Retinal pigment epithelial cell (primary cell): ENCODE measurements around the gene LCP1.

Source experiments
- DNase-seq: peaks from one replicate; pipeline ENCODE4 v3.0.0-alpha.2; 2010; ENCODE audit warnings: low read depth
- H3K4me3 ChIP-seq: 2 replicates; pipeline ENCODE4 v1.5.1; 2011; ENCODE audit warnings: mild to moderate bottlenecking, low read length, control low read depth, moderate library complexity
- CTCF ChIP-seq: conservative IDR thresholded peaks from 2 replicates; pipeline ENCODE4 v1.5.1; 2011; ENCODE audit warnings: low read depth, low read length, control low read depth, inconsistent platforms

LCP1 gene

GRCh38 chr13:46158983-46159382, 23.0 kb downstream of the LCP1 start:
- no peak for DNase-seq

GRCh38 chr13:46158222-46158621, 23.8 kb downstream of the LCP1 start:
- H3K4me3 ChIP-seq: no peak overlapping the region
- no peak for DNase-seq
- no peak for TF ChIP-seq CTCF

More at GRCh38 chr13:46158983-46159382, 23.0 kb downstream of the LCP1 start:
- H3K4me3 ChIP-seq: no peak overlapping the region
- no peak for TF ChIP-seq CTCF

- peak; percentile 67 for DNase-seq
- H3K4me3 ChIP-seq: no peak overlapping the region
- no peak for TF ChIP-seq CTCF
Measured at GRCh38 chr13:46154136-46154801, 27.7 kb downstream of the LCP1 start.

- DNase-seq: no peak
- TF ChIP-seq CTCF: no peak
Measured at GRCh38 chr13:46152627-46153328, 29.2 kb downstream of the LCP1 start.

GRCh38 chr13:46150134-46150693, 31.8 kb downstream of the LCP1 start:
- no peak for DNase-seq
- TF ChIP-seq CTCF: no peak
- H3K4me3 ChIP-seq: no peak overlapping the region

More at GRCh38 chr13:46152627-46153328, 29.2 kb downstream of the LCP1 start:
- H3K4me3 ChIP-seq: no peak overlapping the region

GRCh38 chr13:46149272-46150133, 32.5 kb downstream of the LCP1 start:
- peak; percentile 95 for DNase-seq
- no peak for TF ChIP-seq CTCF
- no peak overlapping the region for H3K4me3 ChIP-seq
